Stimulated activated naive CD8-positive, alpha-beta T cell treated with anti-CD3 and anti-CD28 coated beads, Interleukin-15, amount 100 ng/mL, for 72 hours (primary cell): ENCODE measurements around the gene AGAP9.
"Not testable (repeated sequence)": the region's sequence is repeated elsewhere in the genome, so short reads cannot be mapped to it uniquely, and the experiment has no call there.

Source experiments
- ATAC-seq: fragments of 150-1000 bp; cut with Tn5 transposase; 2 replicates; pipeline ENCODE4 v1.10.0; 2021; ENCODE audit warnings: mild to moderate bottlenecking, moderate library complexity
- DNase-seq, 2 donors: peaks; one replicate each; pipeline ENCODE4 v3.0.0; 2021 to 2022
- H3K27ac Mint-ChIP-seq, 2 donors: one replicate each; pipeline ENCODE4 v1.8.0; 2022; ENCODE audit warnings: mild to moderate bottlenecking in 2 of 2, mixed read lengths in 2 of 2, moderate library complexity in 2 of 2
- H3K27me3 Mint-ChIP-seq: one replicate; pipeline ENCODE4 v1.8.0; 2022; ENCODE audit warnings: mixed read lengths
- H3K4me1 Mint-ChIP-seq: one replicate; pipeline ENCODE4 v1.8.0; 2022; ENCODE audit warnings: mild to moderate bottlenecking, mixed read lengths
- H3K4me3 Mint-ChIP-seq, 2 donors: one replicate each; pipeline ENCODE4 v1.8.0; 2022; ENCODE audit warnings: mild to moderate bottlenecking in 2 of 2, mixed read lengths in 2 of 2, moderate library complexity in 1 of 2
- H3K9me3 Mint-ChIP-seq, 2 donors: one replicate each; pipeline ENCODE4 v1.8.0; 2022; ENCODE audit warnings: mixed read lengths in 2 of 2

AGAP9 gene

GRCh38 chr10:47523475-47523874, at the start of gene AGAP9:
Gene AGAP9 (minus strand): TSS chr10:47523638. CDS start chr10:47523526, 112 bp downstream.
- not testable (repeated sequence) for H3K9me3 Mint-ChIP-seq, H3K4me3 Mint-ChIP-seq, H3K27ac Mint-ChIP-seq, H3K4me1 Mint-ChIP-seq, ATAC-seq, H3K27me3 Mint-ChIP-seq, DNase-seq

- H3K9me3 Mint-ChIP-seq, H3K4me1 Mint-ChIP-seq, H3K4me3 Mint-ChIP-seq, ATAC-seq, DNase-seq, H3K27ac Mint-ChIP-seq, H3K27me3 Mint-ChIP-seq: not testable (repeated sequence)
Measured at GRCh38 chr10:47571138-47571912, 47.9 kb upstream of the AGAP9 start.

- peak; percentile 41 for ATAC-seq
Measured at GRCh38 chr10:47566757-47567156, 43.3 kb upstream of the AGAP9 start.

DNA sequence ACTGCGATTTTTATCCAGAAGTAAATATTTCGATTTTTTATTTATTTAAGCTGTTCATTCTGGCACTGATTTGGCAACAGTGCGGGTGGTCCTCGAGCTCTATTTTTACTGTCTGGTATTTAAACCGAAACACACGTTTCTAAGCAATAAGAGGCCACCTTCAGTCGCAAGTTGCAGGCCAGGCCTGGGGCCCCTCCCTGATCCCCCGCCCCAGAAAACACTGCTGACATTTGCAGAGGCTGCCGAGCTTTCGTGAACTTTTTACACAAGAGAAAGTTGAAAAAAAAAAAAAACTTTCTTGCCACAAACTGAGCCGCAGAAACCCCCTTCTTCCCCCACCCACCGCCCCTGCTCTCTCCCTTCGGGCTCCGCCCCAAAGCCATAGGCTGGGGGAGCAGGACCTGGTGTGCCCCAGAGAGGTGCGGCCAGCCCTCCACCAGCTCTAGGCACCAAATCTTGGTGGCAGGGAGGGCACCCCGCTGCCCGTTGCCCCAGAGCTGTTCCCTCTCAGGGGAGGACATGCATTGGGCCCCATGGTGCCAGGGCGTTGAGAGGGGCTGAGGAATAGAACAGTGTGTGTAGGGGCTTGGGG, 42.8 kb upstream of the AGAP9 start:
- not testable (repeated sequence) for H3K4me1 Mint-ChIP-seq, H3K27ac Mint-ChIP-seq, H3K9me3 Mint-ChIP-seq, H3K4me3 Mint-ChIP-seq, H3K27me3 Mint-ChIP-seq, DNase-seq
- ATAC-seq: peak; percentile 48

More at GRCh38 chr10:47566757-47567156, 43.3 kb upstream of the AGAP9 start:
- H3K27ac Mint-ChIP-seq, DNase-seq, H3K9me3 Mint-ChIP-seq, H3K27me3 Mint-ChIP-seq, H3K4me1 Mint-ChIP-seq, H3K4me3 Mint-ChIP-seq: not testable (repeated sequence)

DNA sequence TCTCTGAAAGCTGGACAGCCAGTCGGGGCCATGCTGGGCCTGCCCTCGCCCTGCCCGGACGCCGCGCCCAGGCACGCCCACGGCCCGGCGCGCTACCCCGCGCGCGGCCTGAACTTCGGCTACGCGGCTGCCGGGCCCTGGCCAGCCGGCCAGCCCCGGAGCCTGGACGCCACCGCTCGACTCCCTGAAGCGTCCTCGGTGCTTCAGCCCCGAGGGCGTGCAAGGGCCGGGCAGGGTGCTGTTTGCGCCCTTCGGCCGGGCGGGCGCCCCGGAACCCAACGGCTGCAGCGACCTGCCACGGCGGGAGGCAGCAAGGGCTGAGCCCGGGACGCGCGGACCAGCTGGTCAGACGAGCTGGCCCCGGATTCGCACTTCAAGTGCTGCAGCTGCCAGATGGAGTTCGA, 42.1 kb upstream of the AGAP9 start:
- not testable (repeated sequence) for H3K4me3 Mint-ChIP-seq, H3K27me3 Mint-ChIP-seq, H3K9me3 Mint-ChIP-seq, DNase-seq, H3K4me1 Mint-ChIP-seq, H3K27ac Mint-ChIP-seq
- ATAC-seq: peak; percentile 61

- DNase-seq: not testable (repeated sequence)
Measured at GRCh38 chr10:47564953-47565352, 41.5 kb upstream of the AGAP9 start.

GRCh38 chr10:47564318-47564717, 40.9 kb upstream of the AGAP9 start:
- H3K27me3 Mint-ChIP-seq, ATAC-seq, H3K27ac Mint-ChIP-seq, H3K9me3 Mint-ChIP-seq, H3K4me1 Mint-ChIP-seq, DNase-seq, H3K4me3 Mint-ChIP-seq: not testable (repeated sequence)

More at GRCh38 chr10:47564953-47565352, 41.5 kb upstream of the AGAP9 start:
- not testable (repeated sequence) for H3K4me3 Mint-ChIP-seq, H3K9me3 Mint-ChIP-seq, H3K27me3 Mint-ChIP-seq, H3K27ac Mint-ChIP-seq, H3K4me1 Mint-ChIP-seq
- peak; percentile 32 for ATAC-seq

- not testable (repeated sequence) for DNase-seq, H3K27ac Mint-ChIP-seq, H3K4me3 Mint-ChIP-seq, ATAC-seq, H3K4me1 Mint-ChIP-seq, H3K27me3 Mint-ChIP-seq, H3K9me3 Mint-ChIP-seq
Measured at GRCh38 chr10:47560452-47560851, 37.0 kb upstream of the AGAP9 start.

DNA sequence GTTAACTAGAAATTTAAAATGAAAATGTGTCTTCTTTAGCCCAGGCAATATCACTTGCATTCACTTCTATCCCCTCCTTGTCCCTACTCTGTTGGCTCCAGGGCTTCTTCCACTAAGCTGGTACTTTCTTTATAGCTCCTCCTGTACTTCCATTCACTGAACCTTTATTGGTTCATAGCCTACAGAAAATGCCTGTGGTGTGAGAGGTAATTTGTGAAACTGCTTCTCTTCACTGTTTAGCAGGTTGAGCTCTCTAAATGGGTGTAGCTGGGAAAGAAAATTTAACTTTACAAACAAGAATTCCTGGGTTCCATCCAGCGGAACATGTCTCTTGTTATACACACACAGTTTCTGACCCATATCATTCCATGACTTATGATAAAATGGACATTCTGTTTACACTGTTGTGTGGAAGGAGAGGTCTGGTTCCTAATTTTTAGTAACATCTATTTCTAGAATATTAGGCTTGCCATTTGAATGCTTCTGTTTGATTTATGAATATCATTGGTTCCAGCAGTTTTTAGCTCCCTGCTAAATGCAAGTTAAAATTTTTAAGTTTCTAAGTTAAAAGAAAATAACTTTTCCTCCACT, 36.4 kb upstream of the AGAP9 start:
- not testable (repeated sequence) for H3K27me3 Mint-ChIP-seq, H3K9me3 Mint-ChIP-seq, H3K4me1 Mint-ChIP-seq, H3K4me3 Mint-ChIP-seq, ATAC-seq, H3K27ac Mint-ChIP-seq, DNase-seq

GRCh38 chr10:47558109-47558508, 34.7 kb upstream of the AGAP9 start:
- not testable (repeated sequence) for H3K9me3 Mint-ChIP-seq, H3K27me3 Mint-ChIP-seq, ATAC-seq, H3K4me1 Mint-ChIP-seq, H3K4me3 Mint-ChIP-seq, DNase-seq
- peak overlapping the region in 1 of 2 donors; percentile 70 for H3K27ac Mint-ChIP-seq

- not testable (repeated sequence) for H3K27ac Mint-ChIP-seq, H3K9me3 Mint-ChIP-seq, H3K4me1 Mint-ChIP-seq, H3K4me3 Mint-ChIP-seq, DNase-seq, H3K27me3 Mint-ChIP-seq
- peak; percentile 4 for ATAC-seq
Measured at GRCh38 chr10:47557616-47558015, 34.2 kb upstream of the AGAP9 start.

DNA sequence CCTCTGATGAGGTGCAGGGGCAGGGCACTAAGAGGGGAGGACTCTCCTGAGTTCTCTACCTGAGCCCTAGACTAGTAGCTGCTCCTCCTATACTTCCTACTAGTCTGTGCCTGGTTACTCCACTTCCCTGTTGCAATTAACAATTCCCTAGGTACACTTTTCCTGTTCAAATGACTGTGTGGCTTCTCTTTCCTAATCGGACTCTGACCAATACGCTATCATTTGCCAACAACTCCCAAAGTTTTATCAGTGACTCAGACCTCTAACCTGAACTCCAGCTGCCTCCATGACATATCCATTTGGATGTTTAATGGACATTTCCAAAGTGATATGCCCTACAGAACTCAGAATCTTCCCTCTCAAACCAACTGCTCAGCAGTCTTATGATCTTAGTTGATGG, 31.9 kb upstream of the AGAP9 start:
- H3K27me3 Mint-ChIP-seq, H3K4me3 Mint-ChIP-seq, DNase-seq, H3K27ac Mint-ChIP-seq, H3K9me3 Mint-ChIP-seq, ATAC-seq, H3K4me1 Mint-ChIP-seq: not testable (repeated sequence)

DNA sequence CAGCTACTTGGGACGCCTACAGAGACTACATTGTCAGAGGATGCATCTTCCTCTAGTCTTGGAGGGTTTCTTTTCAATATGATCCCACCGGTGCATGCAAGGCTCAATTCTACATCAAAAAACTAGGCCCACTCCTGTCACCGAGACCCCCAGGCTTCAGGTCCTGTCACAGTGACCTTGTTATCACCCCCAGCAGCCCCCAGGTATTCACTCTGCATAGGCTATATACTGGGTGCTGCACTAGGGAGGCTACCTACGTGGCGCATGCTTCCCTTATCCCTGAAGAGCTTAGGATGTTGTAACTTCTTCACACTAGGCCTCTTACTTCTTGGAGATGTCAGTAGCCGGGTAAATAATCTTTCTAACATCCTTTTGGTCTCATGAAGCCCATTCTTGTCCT, 31.1 kb upstream of the AGAP9 start:
- H3K9me3 Mint-ChIP-seq, H3K4me1 Mint-ChIP-seq, H3K4me3 Mint-ChIP-seq, ATAC-seq, H3K27me3 Mint-ChIP-seq, DNase-seq: not testable (repeated sequence)
- H3K27ac Mint-ChIP-seq: peak overlapping the region in 1 of 2 donors; percentile 57

DNA sequence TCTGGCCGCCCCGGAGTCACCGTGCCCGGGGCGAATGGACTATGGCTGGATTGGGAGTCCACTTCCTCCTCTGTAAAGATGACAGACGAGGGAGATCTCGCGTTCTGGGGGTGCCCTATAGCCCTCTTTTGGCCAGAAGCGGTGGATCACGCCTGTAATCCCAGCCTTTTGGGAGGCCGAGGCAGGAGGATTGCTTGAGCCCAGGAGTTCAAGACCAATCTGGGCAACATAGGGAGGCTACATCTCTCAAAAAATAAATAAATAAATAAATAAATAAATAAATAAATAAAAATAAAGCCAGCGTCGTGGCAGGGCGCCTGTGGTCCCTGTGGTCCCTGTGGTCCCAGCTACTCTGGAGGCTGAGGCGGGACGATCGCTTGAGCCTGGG, 30.4 kb upstream of the AGAP9 start:
- Mint-ChIP-seq H3K4me3 (peak overlapping the region; percentile 84 to 90), H3K27ac (peak overlapping the region in 1 of 2 donors; percentile 92)
- DNase-seq: peak in 1 of 2 donors; percentile 26
- H3K9me3 Mint-ChIP-seq, ATAC-seq, H3K27me3 Mint-ChIP-seq, H3K4me1 Mint-ChIP-seq: not testable (repeated sequence)

GRCh38 chr10:47553214-47553859, 29.9 kb upstream of the AGAP9 start:
- H3K4me3 Mint-ChIP-seq: peak overlapping the region; percentile 90 to 92
- H3K9me3 Mint-ChIP-seq, H3K4me1 Mint-ChIP-seq, H3K27me3 Mint-ChIP-seq: not testable (repeated sequence)
- ATAC-seq (peak; percentile 94), DNase-seq (peak; percentile 68 to 93)
- H3K27ac Mint-ChIP-seq: peak overlapping the region; percentile 93 to 97

GRCh38 chr10:47552719-47553118, 29.3 kb upstream of the AGAP9 start:
- ATAC-seq: peak; percentile 82
- Mint-ChIP-seq H3K4me3 (peak overlapping the region; percentile 90 to 92), H3K27ac (peak overlapping the region; percentile 93 to 97)
- peak; percentile 26 to 64 for DNase-seq
- not testable (repeated sequence) for H3K4me1 Mint-ChIP-seq, H3K27me3 Mint-ChIP-seq, H3K9me3 Mint-ChIP-seq
